Ovary (tissue), 9 donors: ENCODE results near the gene PNMA8C. TPM values are rescaled to one million over a fixed set of nuclear protein-coding genes. Genes with fewer than 3 reads are reported as not detected.
"Not testable (repeated sequence)": the region's sequence is repeated elsewhere in the genome, so short reads cannot be mapped to it uniquely, and the experiment has no call there.

Experiments
- DNase-seq, 5 donors: peaks; one replicate each; pipeline ENCODE4 v3.0.0-alpha.2; 2019 to 2020
- H3K27ac ChIP-seq, 2 donors: fragments of 200-600 bp; one replicate each; pipeline versions ENCODE4 v1.5.1 to v1.8.0; 2019 to 2022
- H3K27me3 ChIP-seq: fragments of 200-600 bp; one replicate; pipeline ENCODE4 v1.8.0; 2022
- H3K36me3 ChIP-seq: fragments of 200-600 bp; sonication (generic); one replicate; pipeline ENCODE4 v1.5.1; 2019
- H3K4me1 ChIP-seq: one replicate; pipeline ENCODE4 v1.8.1; 2013; ENCODE audit warnings: mild to moderate bottlenecking, moderate library complexity; ENCODE audit not compliant: insufficient read depth
- H3K4me3 ChIP-seq: fragments of 200-600 bp; sonication (generic); one replicate; pipeline ENCODE4 v1.5.1; 2017
- H3K9me3 ChIP-seq, 2 donors: fragments of 200-600 bp in 1 of 2; sonication (generic) in 1 of 2; one replicate each; pipeline versions ENCODE4 v1.5.1 to v1.8.1; 2013 to 2019; ENCODE audit warnings: mild to moderate bottlenecking in 1 of 2, moderate library complexity in 1 of 2
- EP300 ChIP-seq: sonication (generic); formaldehyde crosslinking; IDR thresholded peaks from one replicate; pipeline ENCODE4 v1.6.1; 2017; ENCODE audit warnings: antibody characterized with exemption
- POLR2A ChIP-seq: fragments of 450-650 bp; IDR thresholded peaks from one replicate; pipeline ENCODE4 v1.6.1; 2017; ENCODE audit warnings: antibody characterized with exemption, mild to moderate bottlenecking, moderate library complexity
- WGBS, 3 donors: extraction: QIAGEN DNeasy Blood & Tissue Kit in 1 of 3; methylation state at CpG; one replicate each; pipeline versions ENCODE4 v1.1.5 to v1.1.7; 2013 to 2017; 5-methylcytosine and 5-hydroxymethylcytosine counted together
- intact Hi-C, 4 donors: fragments of 100-400 bp; cut with DNase I; formaldehyde crosslinking; loops; one replicate each; pipeline versions ENCODE4 v1.11.0 to v1.15.1; 2022 to 2023
- polyA plus RNA-seq, 2 donors: library from polyadenylated mRNA; stranded (reverse); fragments of 200-250 nt in 1 of 2; fragments of 350-450 nt in 1 of 2; fragmentation: Illumina TruSeq in 1 of 2; extraction: RNeasy Lipid Tissue Mini Kit (QIAGEN cat#74804) in 1 of 2; gene quantifications; one replicate each; pipeline ENCODE4 v1.2.3, GENCODE V29; 2013 to 2014
- total RNA-seq, 7 donors: library from RNA; depleted of rRNA in 2 of 7; stranded (reverse); fragments of >200 nt in 2 of 7; fragmentation: NEBNext Ultra II Directional in 3 of 7; extraction: Animal tissue kit (Norgen Biotek cat#: 25700) in 3 of 7; gene quantifications; one replicate each; pipeline versions ENCODE4 v1.1.0 to v1.2.4, GENCODE V29; 2016 to 2023
- TF ChIP-seq, protein P1 (sequence below), 3 donors: fragments of 450-650 bp in 2 of 3; fragments of 200-600 bp in 1 of 3; IDR thresholded peaks; one replicate each; pipeline versions ENCODE4 v1.5.1 to v1.8.0; 2016 to 2022; ENCODE audit warnings: antibody characterized with exemption in 3 of 3, mild to moderate bottlenecking in 1 of 3
- donor health status: DM: no; HTN: no; CAD: no; lungs with moderate emphysema.
- donor health status: DM: no; HTN: no; CAD: no.
- donor health status: Bipolar disorder and iron deficiency.
- donor health status: DM: yes; HTN: yes; CAD: no.
- donor health status: DM: no; HTN: no; CAD: no.
- donor health status: DM: yes; HTN: yes; CAD: no.

PNMA8C gene
- total and polyA plus RNA-seq, 9 donors = 0.15 to 0.82 (median 0.35) TPM; not detected in 1

DNA sequence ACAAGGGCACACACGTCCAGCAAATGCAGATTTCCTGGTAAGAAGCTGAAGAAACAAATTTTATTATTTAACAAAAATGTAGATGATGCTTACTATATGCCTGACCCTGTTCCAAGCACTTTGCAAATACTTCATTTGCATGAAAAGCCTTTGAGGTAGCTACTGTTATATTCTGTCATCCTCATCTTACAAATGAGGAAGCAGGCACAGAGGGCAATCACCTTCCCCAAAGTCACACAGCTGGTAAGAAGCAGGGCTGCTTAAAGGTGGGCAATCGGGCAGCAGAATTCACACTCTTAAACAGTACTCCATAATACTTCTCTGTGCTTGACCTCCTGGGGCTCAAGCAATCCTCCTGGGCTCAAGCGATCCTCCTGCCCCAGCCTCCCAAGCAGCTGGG lies 18.3 kb upstream of the PNMA8C start:
- no peak overlapping the region for H3K4me3 ChIP-seq
- 61 to 62% (median 61%) methylated on average over 3 of the region's 3 CpGs for WGBS, 3 donors
- no peaks in the 10 kb centered on the region for H3K9me3 ChIP-seq
- H3K4me1 ChIP-seq = peaks cover 11% of the 10 kb centered on the region
- H3K27me3 ChIP-seq = no peaks in the 10 kb centered on the region
- TF ChIP-seq EP300 (no peak), POLR2A (no peak)
- TF ChIP-seq, protein P1, sequence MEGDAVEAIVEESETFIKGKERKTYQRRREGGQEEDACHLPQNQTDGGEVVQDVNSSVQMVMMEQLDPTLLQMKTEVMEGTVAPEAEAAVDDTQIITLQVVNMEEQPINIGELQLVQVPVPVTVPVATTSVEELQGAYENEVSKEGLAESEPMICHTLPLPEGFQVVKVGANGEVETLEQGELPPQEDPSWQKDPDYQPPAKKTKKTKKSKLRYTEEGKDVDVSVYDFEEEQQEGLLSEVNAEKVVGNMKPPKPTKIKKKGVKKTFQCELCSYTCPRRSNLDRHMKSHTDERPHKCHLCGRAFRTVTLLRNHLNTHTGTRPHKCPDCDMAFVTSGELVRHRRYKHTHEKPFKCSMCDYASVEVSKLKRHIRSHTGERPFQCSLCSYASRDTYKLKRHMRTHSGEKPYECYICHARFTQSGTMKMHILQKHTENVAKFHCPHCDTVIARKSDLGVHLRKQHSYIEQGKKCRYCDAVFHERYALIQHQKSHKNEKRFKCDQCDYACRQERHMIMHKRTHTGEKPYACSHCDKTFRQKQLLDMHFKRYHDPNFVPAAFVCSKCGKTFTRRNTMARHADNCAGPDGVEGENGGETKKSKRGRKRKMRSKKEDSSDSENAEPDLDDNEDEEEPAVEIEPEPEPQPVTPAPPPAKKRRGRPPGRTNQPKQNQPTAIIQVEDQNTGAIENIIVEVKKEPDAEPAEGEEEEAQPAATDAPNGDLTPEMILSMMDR (IDR thresholded peaks at IDR 0.05) = no peak
- no peaks in the 10 kb centered on the region for H3K36me3 ChIP-seq
- H3K27ac ChIP-seq = no peak overlapping the region
- DNase-seq = no peak
- intact Hi-C loops = no loop called here

DNA sequence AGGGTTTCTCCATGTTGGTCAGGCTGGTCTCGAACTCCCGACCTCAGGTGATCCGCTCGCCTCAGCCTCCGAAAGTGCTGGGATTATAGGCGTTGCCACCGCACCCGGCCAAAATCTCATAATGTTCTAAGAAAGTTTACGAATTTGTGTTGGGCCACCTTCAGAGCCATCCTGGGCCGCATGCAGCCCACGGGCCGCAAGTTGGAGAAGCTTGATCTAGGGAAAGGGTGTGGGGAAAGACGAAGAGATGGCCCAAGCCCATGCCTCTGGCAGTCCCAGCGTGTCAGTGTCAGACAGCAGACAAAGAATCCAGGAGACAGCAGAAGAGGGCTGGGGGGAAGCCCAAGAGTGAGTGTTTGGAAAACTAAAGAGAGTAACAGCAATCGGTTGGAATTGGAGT lies 17.3 kb upstream of the PNMA8C start:
- H3K4me3 ChIP-seq = no peak overlapping the region
- no peak overlapping the region for H3K27ac ChIP-seq
- H3K9me3 ChIP-seq = no peaks in the 10 kb centered on the region
- peaks cover 13% of the 10 kb centered on the region for H3K4me1 ChIP-seq
- no peaks in the 10 kb centered on the region for H3K36me3 ChIP-seq
- WGBS, 3 donors = 84 to 87% (median 87%) methylated on average over 15 of the region's 15 CpGs
- H3K27me3 ChIP-seq = no peaks in the 10 kb centered on the region
- intact Hi-C loops = no loop called here
- TF ChIP-seq POLR2A = no peak
- DNase-seq = no peak

DNA sequence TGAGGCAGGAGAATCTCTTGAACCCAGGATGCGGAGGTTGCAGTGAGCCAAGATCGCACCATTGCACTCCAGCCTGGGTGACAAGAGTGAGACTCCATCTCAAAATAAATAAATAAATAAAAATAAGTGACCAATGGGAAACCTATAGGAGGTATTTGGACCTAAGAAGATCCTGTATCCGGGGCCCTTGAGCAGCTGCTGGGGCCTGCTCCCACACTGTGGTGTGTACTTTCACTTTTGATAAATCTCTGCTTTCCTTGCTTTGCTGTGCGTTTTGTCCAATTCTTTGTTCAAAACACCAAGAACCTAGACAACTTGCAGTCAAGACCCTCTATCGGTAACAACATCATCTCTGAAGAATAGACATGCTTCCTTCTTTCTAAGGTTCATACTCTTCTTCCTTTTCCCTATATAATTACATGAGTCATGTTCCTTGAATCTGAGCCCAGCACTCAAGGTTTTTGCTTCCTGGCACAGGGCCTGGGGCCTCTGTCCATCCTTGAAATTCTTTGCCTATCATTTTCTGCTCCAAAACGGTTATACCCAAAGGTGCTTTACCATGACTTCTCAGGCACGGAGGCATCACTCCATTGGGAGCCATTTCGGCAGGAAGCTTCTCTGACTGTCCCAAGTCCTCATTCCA lies 14.2 kb upstream of the PNMA8C start:
- intact Hi-C loops = no loop called here

DNA sequence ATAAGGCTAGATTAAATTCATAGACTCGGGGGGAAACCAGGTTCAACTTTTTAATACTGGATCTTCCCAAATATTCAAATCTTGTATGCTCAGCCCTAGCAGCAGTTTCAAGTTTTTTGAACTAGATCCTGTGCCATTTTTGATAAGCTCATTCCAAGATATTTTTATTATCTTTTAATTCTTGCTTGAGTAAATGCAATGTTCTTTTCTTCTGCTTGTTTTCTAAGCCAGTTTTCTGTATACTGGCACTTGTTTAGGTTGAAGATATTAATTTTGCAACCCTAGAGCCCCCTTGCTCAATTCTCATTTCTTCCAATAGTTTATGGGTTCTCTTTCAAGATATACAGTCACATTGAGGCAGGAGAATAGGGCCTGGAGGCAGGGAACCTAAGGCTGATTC lies 13.1 kb upstream of the PNMA8C start:
- Histone ChIP-seq H3K9me3 (no peaks in the 10 kb centered on the region), H3K4me3 (no peak overlapping the region), H3K4me1 (peaks cover 13% of the 10 kb centered on the region), H3K27me3 (no peaks in the 10 kb centered on the region), H3K27ac (peak overlapping the region in 1 of 2 donors; percentile 55), H3K36me3 (no peaks in the 10 kb centered on the region)
- 5 to 10% (median 7%) methylated on average over 1 of the region's 1 CpG for WGBS, 3 donors
- TF ChIP-seq, protein P1 (IDR thresholded peaks at IDR 0.05) = no peak
- TF ChIP-seq EP300 (no peak), POLR2A (no peak)
- intact Hi-C loops = no loop called here
- DNase-seq = no peak

More for the DNA sequence above, 14.2 kb upstream of the PNMA8C start:
- TF ChIP-seq, protein P1 (IDR thresholded peaks at IDR 0.05) = no peak
- no peak for TF ChIP-seq EP300
- H3K4me1 ChIP-seq = peaks cover 13% of the 10 kb centered on the region
- H3K27me3 ChIP-seq = no peaks in the 10 kb centered on the region
- H3K27ac ChIP-seq = peak overlapping the region in 1 of 2 donors; percentile 55
- H3K9me3 ChIP-seq = no peaks in the 10 kb centered on the region
- peak; percentile 67 to 80 (median 70) for DNase-seq
- H3K36me3 ChIP-seq = no peaks in the 10 kb centered on the region
- 25 to 28% (median 25%) methylated on average over 8 of the region's 8 CpGs for WGBS, 3 donors
- no peak overlapping the region for H3K4me3 ChIP-seq

GRCh38 chr19:46435689-46436088 lies 7.0 kb upstream of the PNMA8C start:
- 92 to 96% (median 94%) methylated on average over 4 of the region's 4 CpGs for WGBS, 3 donors
- H3K27ac ChIP-seq, H3K27me3 ChIP-seq, DNase-seq, intact Hi-C loops, H3K4me3 ChIP-seq, H3K4me1 ChIP-seq, H3K9me3 ChIP-seq, H3K36me3 ChIP-seq: not testable (repeated sequence)
